ENCODE results near the gene GREB1L.

GRCh38 chr18:21483051-21483450 is 241.0 kb downstream of the GREB1L start:
- TF ChIP-seq GABPA (IDR thresholded peaks at IDR 0.05; ENCODE audit: low read depth) (no peak), SPI1 (IDR thresholded peaks at IDR 0.05; ENCODE audit: borderline replicate concordance, low read depth) (no peak)
- TF ChIP-seq, protein P1, sequence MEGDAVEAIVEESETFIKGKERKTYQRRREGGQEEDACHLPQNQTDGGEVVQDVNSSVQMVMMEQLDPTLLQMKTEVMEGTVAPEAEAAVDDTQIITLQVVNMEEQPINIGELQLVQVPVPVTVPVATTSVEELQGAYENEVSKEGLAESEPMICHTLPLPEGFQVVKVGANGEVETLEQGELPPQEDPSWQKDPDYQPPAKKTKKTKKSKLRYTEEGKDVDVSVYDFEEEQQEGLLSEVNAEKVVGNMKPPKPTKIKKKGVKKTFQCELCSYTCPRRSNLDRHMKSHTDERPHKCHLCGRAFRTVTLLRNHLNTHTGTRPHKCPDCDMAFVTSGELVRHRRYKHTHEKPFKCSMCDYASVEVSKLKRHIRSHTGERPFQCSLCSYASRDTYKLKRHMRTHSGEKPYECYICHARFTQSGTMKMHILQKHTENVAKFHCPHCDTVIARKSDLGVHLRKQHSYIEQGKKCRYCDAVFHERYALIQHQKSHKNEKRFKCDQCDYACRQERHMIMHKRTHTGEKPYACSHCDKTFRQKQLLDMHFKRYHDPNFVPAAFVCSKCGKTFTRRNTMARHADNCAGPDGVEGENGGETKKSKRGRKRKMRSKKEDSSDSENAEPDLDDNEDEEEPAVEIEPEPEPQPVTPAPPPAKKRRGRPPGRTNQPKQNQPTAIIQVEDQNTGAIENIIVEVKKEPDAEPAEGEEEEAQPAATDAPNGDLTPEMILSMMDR (IDR thresholded peaks at IDR 0.05; ENCODE audit: insufficient read depth, low read length), result no peak

Data from HL-60 (cell line).